IMR-90 (cell line): ENCODE data around the gene GALK1.

ENCODE experiments used
- BHLHE40 ChIP-seq: fragments of 150-350 bp; IDR thresholded peaks from 2 replicates; pipeline ENCODE4 v1.6.1; 2016; ENCODE audit warnings: mild to moderate bottlenecking, low read depth, low read length
- CTCF ChIP-seq: conservative IDR thresholded peaks from 2 replicates; pipeline ENCODE4 v1.5.1; 2012; ENCODE audit warnings: mild to moderate bottlenecking, low read depth, low read length, improper control_type of control experiment
- MAZ ChIP-seq: IDR thresholded peaks from 2 replicates; pipeline ENCODE4 v1.6.1; 2012; ENCODE audit warnings: low read depth, mild to moderate bottlenecking, low read length, improper control_type of control experiment, moderate library complexity, borderline replicate concordance
- POLR2A ChIP-seq: IDR thresholded peaks from 2 replicates; pipeline ENCODE4 v1.6.1; 2012; ENCODE audit warnings: mild to moderate bottlenecking, low read depth, low read length
- RAD21 ChIP-seq: IDR thresholded peaks from 2 replicates; pipeline ENCODE4 v1.6.1; 2012; ENCODE audit warnings: low read length, improper control_type of control experiment
- SMC3 ChIP-seq: fragments of 150-350 bp; IDR thresholded peaks from 2 replicates; pipeline ENCODE4 v1.6.1; 2016; ENCODE audit warnings: low read depth, mild to moderate bottlenecking, antibody characterized with exemption, low read length, moderate library complexity
- TF ChIP-seq, protein P1 (sequence below): fragments of 150-350 bp; IDR thresholded peaks from 2 replicates; pipeline ENCODE4 v1.6.1; 2016; ENCODE audit warnings: low read depth, mild to moderate bottlenecking, low read length, moderate library complexity, borderline replicate concordance

GRCh38 chr17:75791254-75791653, 26.3 kb upstream of the GALK1 start:
- TF ChIP-seq SMC3 = no peak
- no peak for TF ChIP-seq CTCF
- TF ChIP-seq RAD21 = no peak
- TF ChIP-seq POLR2A = no peak
- no peak for TF ChIP-seq MAZ
- TF ChIP-seq, protein P1, sequence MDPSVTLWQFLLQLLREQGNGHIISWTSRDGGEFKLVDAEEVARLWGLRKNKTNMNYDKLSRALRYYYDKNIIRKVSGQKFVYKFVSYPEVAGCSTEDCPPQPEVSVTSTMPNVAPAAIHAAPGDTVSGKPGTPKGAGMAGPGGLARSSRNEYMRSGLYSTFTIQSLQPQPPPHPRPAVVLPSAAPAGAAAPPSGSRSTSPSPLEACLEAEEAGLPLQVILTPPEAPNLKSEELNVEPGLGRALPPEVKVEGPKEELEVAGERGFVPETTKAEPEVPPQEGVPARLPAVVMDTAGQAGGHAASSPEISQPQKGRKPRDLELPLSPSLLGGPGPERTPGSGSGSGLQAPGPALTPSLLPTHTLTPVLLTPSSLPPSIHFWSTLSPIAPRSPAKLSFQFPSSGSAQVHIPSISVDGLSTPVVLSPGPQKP = no peak
- TF ChIP-seq BHLHE40 = no peak
